GM08714 (cell line): ENCODE results near the gene ZDHHC3.
"Not testable (repeated sequence)": the region's sequence is repeated elsewhere in the genome, so short reads cannot be mapped to it uniquely, and the experiment has no call there.

Source experiments
- H3K4me3 ChIP-seq: fragments of 200-500 bp; sonication (Bioruptor generic); 2 replicates; pipeline ENCODE4 v1.5.1; 2014; ENCODE audit warnings: mild to moderate bottlenecking, low read length, inconsistent platforms
- ZNF274 ChIP-seq: IDR thresholded peaks from 2 replicates; pipeline ENCODE4 v1.6.1; 2012; ENCODE audit warnings: mild to moderate bottlenecking, low read depth, low read length

ZDHHC3 gene

GRCh38 chr3:44962621-44963393, 13.2 kb downstream of the ZDHHC3 start:
- no peak for TF ChIP-seq ZNF274
- no peak overlapping the region for H3K4me3 ChIP-seq

- no peak overlapping the region for H3K4me3 ChIP-seq
- no peak for TF ChIP-seq ZNF274
Observed at GRCh38 chr3:44961888-44962287, 14.1 kb downstream of the ZDHHC3 start.

- TF ChIP-seq ZNF274: no peak
- no peak overlapping the region for H3K4me3 ChIP-seq
Observed at GRCh38 chr3:44960387-44961026, 15.5 kb downstream of the ZDHHC3 start.

- no peak for TF ChIP-seq ZNF274
- no peak overlapping the region for H3K4me3 ChIP-seq
Observed at GRCh38 chr3:44958386-44958785, 17.6 kb downstream of the ZDHHC3 start.

- H3K4me3 ChIP-seq: no peak overlapping the region
- no peak for TF ChIP-seq ZNF274
Observed at GRCh38 chr3:44957986-44958385, 18.0 kb downstream of the ZDHHC3 start.

- no peak overlapping the region for H3K4me3 ChIP-seq
- no peak for TF ChIP-seq ZNF274
Observed at GRCh38 chr3:44955917-44956316, 20.1 kb downstream of the ZDHHC3 start.

GRCh38 chr3:44954962-44955361, 21.0 kb downstream of the ZDHHC3 start:
- no peak overlapping the region for H3K4me3 ChIP-seq
- TF ChIP-seq ZNF274: no peak

GRCh38 chr3:44954304-44954703, 21.7 kb downstream of the ZDHHC3 start:
- no peak overlapping the region for H3K4me3 ChIP-seq
- no peak for TF ChIP-seq ZNF274

- no peak overlapping the region for H3K4me3 ChIP-seq
- TF ChIP-seq ZNF274: no peak
Observed at GRCh38 chr3:44952689-44953088, 23.3 kb downstream of the ZDHHC3 start.

- TF ChIP-seq ZNF274: no peak
- no peak overlapping the region for H3K4me3 ChIP-seq
Observed at GRCh38 chr3:44950275-44950734, 25.7 kb downstream of the ZDHHC3 start.

- not testable (repeated sequence) for H3K4me3 ChIP-seq
Observed at GRCh38 chr3:44949770-44950169, 26.2 kb downstream of the ZDHHC3 start.

- no peak for TF ChIP-seq ZNF274
- H3K4me3 ChIP-seq: no peak overlapping the region
Observed at GRCh38 chr3:44948239-44948638, 27.7 kb downstream of the ZDHHC3 start.

- no peak overlapping the region for H3K4me3 ChIP-seq
- TF ChIP-seq ZNF274: no peak
Observed at GRCh38 chr3:44942202-44942921, 33.6 kb downstream of the ZDHHC3 start.

- no peak for TF ChIP-seq ZNF274
Observed at GRCh38 chr3:44939581-44940036, 36.4 kb downstream of the ZDHHC3 start.

More at GRCh38 chr3:44939581-44940036, 36.4 kb downstream of the ZDHHC3 start:
- H3K4me3 ChIP-seq: no peak overlapping the region
